Activated naive CD4-positive, alpha-beta T cell (primary cell): ENCODE measurements around the gene OR2L8.

Experiments used
- DNase-seq, 4 experiments: peaks; one replicate each; lab custom pipeline; 2025; lab: John Stamatoyannopoulos, UW

The OR2L8 gene

GRCh38 chr1:247948558-247948957 lies at the start of gene OR2L8:
OR2L8 (plus strand) TSS chr1:247948858; CDS start chr1:247948858, 0 bp downstream.
- no peak for DNase-seq

- no peak for DNase-seq
Observed at GRCh38 chr1:247904122-247904521, 44.5 kb upstream of the OR2L8 start.

- DNase-seq = no peak
Observed at GRCh38 chr1:247905181-247905580, 43.5 kb upstream of the OR2L8 start.

- DNase-seq = no peak
Observed at GRCh38 chr1:247905910-247906503, 42.7 kb upstream of the OR2L8 start.

- DNase-seq = no peak
Observed at GRCh38 chr1:247906504-247907047, 42.1 kb upstream of the OR2L8 start.

GRCh38 chr1:247908766-247909165 lies 39.9 kb upstream of the OR2L8 start:
- DNase-seq = no peak

- DNase-seq = no peak
Observed at GRCh38 chr1:247913786-247914185, 34.9 kb upstream of the OR2L8 start.

GRCh38 chr1:247914941-247915662 lies 33.6 kb upstream of the OR2L8 start:
- DNase-seq = no peak

GRCh38 chr1:247919952-247920351 lies 28.7 kb upstream of the OR2L8 start, which contains the start of gene OR2T8:
OR2T8 (plus strand) TSS chr1:247920252; CDS start chr1:247921018, 766 bp downstream.
- no peak for DNase-seq

GRCh38 chr1:247923941-247924340 lies 24.7 kb upstream of the OR2L8 start:
- no peak for DNase-seq

- DNase-seq = no peak
Observed at GRCh38 chr1:247924868-247925267, 23.8 kb upstream of the OR2L8 start, which contains the start of gene OR2AJ1. OR2AJ1 (plus strand) TSS chr1:247924889; CDS start chr1:247933769, 8,880 bp downstream.

- no peak for DNase-seq
Observed at GRCh38 chr1:247933989-247934388, 14.7 kb upstream of the OR2L8 start.

GRCh38 chr1:247935781-247936180 lies 12.9 kb upstream of the OR2L8 start:
- DNase-seq = no peak

- no peak for DNase-seq
Observed at GRCh38 chr1:247936415-247936814, 12.2 kb upstream of the OR2L8 start.

- DNase-seq = peak; percentile 15 to 96 (median 64)
Observed at GRCh38 chr1:247936965-247937734, 11.5 kb upstream of the OR2L8 start.

- no peak for DNase-seq
Observed at GRCh38 chr1:247942624-247943023, 6.0 kb upstream of the OR2L8 start.

GRCh38 chr1:247953408-247953807 lies 4.8 kb downstream of the OR2L8 start:
- no peak for DNase-seq

- no peak for DNase-seq
Observed at GRCh38 chr1:247961791-247962190, 13.1 kb downstream of the OR2L8 start.

GRCh38 chr1:247962911-247963588 lies 14.4 kb downstream of the OR2L8 start:
- DNase-seq = no peak

GRCh38 chr1:247964933-247965332 lies 16.3 kb downstream of the OR2L8 start, which contains the start of gene OR2AK2:
OR2AK2 (plus strand) TSS chr1:247965233; CDS start chr1:247965377, 144 bp downstream.
- DNase-seq = no peak

GRCh38 chr1:247966532-247967204 lies 18.0 kb downstream of the OR2L8 start:
- no peak for DNase-seq
